ENCODE data around the gene JPH2. TPM values are rescaled to one million over a fixed set of nuclear protein-coding genes. Genes with fewer than 3 reads are reported as not detected.
A peak's percentile ranks its signal among the peaks of the same experiment; 100 is the strongest.
"Not testable (repeated sequence)": the region's sequence is repeated elsewhere in the genome, so short reads cannot be mapped to it uniquely, and the experiment has no call there.

Gene JPH2
- total RNA-seq, 1 experiment from 2014 or later: 15.8 TPM

- H3K27me3 ChIP-seq (ENCODE audit: low read length): no peaks in the 10 kb centered on the region
- no peaks in the 10 kb centered on the region for H3F3A ChIP-seq (ENCODE audit: low read length, unreplicated experiment)
- H3K9me2 ChIP-seq (replicated peaks; ENCODE audit: low read length): no peaks in the 10 kb centered on the region
- H3K9me3 ChIP-seq (ENCODE audit: low read length): no peaks in the 10 kb centered on the region
- no peak overlapping the region for H3K4me3 ChIP-seq (ENCODE audit: low read length)
- BruUV-seq (replicated peaks): no TSS peak
- POLR2A ChIA-PET (ENCODE audit: unreplicated experiment): no interaction called here
- DNase-seq (no peak), ATAC-seq (no peak)
- H3K9ac ChIP-seq (ENCODE audit: low read length): no peak overlapping the region
- H3K36me3 ChIP-seq (ENCODE audit: low read depth, low read length): no peaks in the 10 kb centered on the region
- H2AFZ ChIP-seq (ENCODE audit: low read length): no peak overlapping the region
- intact Hi-C loops (cut with micrococcal nuclease): no loop called here
- H3K4me2 ChIP-seq (ENCODE audit: low read length): no peak overlapping the region
- H3K79me2 ChIP-seq (ENCODE audit: low read length): no peaks in the 10 kb centered on the region
- H4K20me1 ChIP-seq (ENCODE audit: low read length): no peaks in the 10 kb centered on the region
- H3K4me1 ChIP-seq (ENCODE audit: insufficient read depth, low read length): no peaks in the 10 kb centered on the region
- CTCF ChIA-PET: no interaction called here
- no peak overlapping the region for H3K27ac ChIP-seq (ENCODE audit: low read length)
- TF ChIP-seq EZH2 (IDR thresholded peaks at IDR 0.05; ENCODE audit: low read length, unreplicated experiment) (no peak), CTCF (conservative IDR thresholded peaks at IDR 0.05; ENCODE audit: low read depth, low read length) (no peak), EZH2phosphoT487 (IDR thresholded peaks at IDR 0.05; ENCODE audit: borderline replicate concordance, low read length) (no peak)
Observed at GRCh38 chr20:44133424-44133823, 53.6 kb downstream of the JPH2 start.

- H3K27me3 ChIP-seq (ENCODE audit: low read length): no peaks in the 10 kb centered on the region
- ATAC-seq (no peak), DNase-seq (no peak)
- no peaks in the 10 kb centered on the region for H4K20me1 ChIP-seq (ENCODE audit: low read length)
- no peak overlapping the region for H2AFZ ChIP-seq (ENCODE audit: low read length)
- no peak overlapping the region for H3K4me2 ChIP-seq (ENCODE audit: low read length)
- H3K9me3 ChIP-seq (ENCODE audit: low read length): no peaks in the 10 kb centered on the region
- no peaks in the 10 kb centered on the region for H3K4me1 ChIP-seq (ENCODE audit: insufficient read depth, low read length)
- no peaks in the 10 kb centered on the region for H3K79me2 ChIP-seq (ENCODE audit: low read length)
- intact Hi-C loops (cut with micrococcal nuclease): no loop called here
- BruUV-seq (replicated peaks): no TSS peak
- no peak overlapping the region for H3K9ac ChIP-seq (ENCODE audit: low read length)
- CTCF ChIA-PET: no interaction called here
- no peak overlapping the region for H3K4me3 ChIP-seq (ENCODE audit: low read length)
- H3F3A ChIP-seq (ENCODE audit: low read length, unreplicated experiment): no peaks in the 10 kb centered on the region
- no peak overlapping the region for H3K27ac ChIP-seq (ENCODE audit: low read length)
- POLR2A ChIA-PET (ENCODE audit: unreplicated experiment): no interaction called here
- H3K36me3 ChIP-seq (ENCODE audit: low read depth, low read length): no peaks in the 10 kb centered on the region
- no peaks in the 10 kb centered on the region for H3K9me2 ChIP-seq (replicated peaks; ENCODE audit: low read length)
- TF ChIP-seq CTCF (conservative IDR thresholded peaks at IDR 0.05; ENCODE audit: low read depth, low read length) (no peak), EZH2 (IDR thresholded peaks at IDR 0.05; ENCODE audit: low read length, unreplicated experiment) (no peak), EZH2phosphoT487 (IDR thresholded peaks at IDR 0.05; ENCODE audit: borderline replicate concordance, low read length) (no peak)
Observed at GRCh38 chr20:44131704-44132103, 55.3 kb downstream of the JPH2 start.

GRCh38 chr20:44129911-44130718 lies 56.9 kb downstream of the JPH2 start:
- no peaks in the 10 kb centered on the region for H3K4me1 ChIP-seq (ENCODE audit: insufficient read depth, low read length)
- no peaks in the 10 kb centered on the region for H3K36me3 ChIP-seq (ENCODE audit: low read depth, low read length)
- no peaks in the 10 kb centered on the region for H3K79me2 ChIP-seq (ENCODE audit: low read length)
- no peaks in the 10 kb centered on the region for H3K27me3 ChIP-seq (ENCODE audit: low read length)
- H3K4me3 ChIP-seq (ENCODE audit: low read length): no peak overlapping the region
- no peaks in the 10 kb centered on the region for H3K9me3 ChIP-seq (ENCODE audit: low read length)
- no peak overlapping the region for H3K27ac ChIP-seq (ENCODE audit: low read length)
- no peaks in the 10 kb centered on the region for H4K20me1 ChIP-seq (ENCODE audit: low read length)
- ATAC-seq (no peak), DNase-seq (peak; percentile 17)
- intact Hi-C loops (cut with micrococcal nuclease): no loop called here
- ChIA-PET CTCF (no interaction called here), POLR2A (ENCODE audit: unreplicated experiment) (no interaction called here)
- TF ChIP-seq CTCF (conservative IDR thresholded peaks at IDR 0.05; ENCODE audit: low read depth, low read length) (no peak), EZH2 (IDR thresholded peaks at IDR 0.05; ENCODE audit: low read length, unreplicated experiment) (no peak), EZH2phosphoT487 (IDR thresholded peaks at IDR 0.05; ENCODE audit: borderline replicate concordance, low read length) (no peak)
- H3K4me2 ChIP-seq (ENCODE audit: low read length): no peak overlapping the region
- BruUV-seq (replicated peaks): no TSS peak
- H3K9ac ChIP-seq (ENCODE audit: low read length): no peak overlapping the region
- no peaks in the 10 kb centered on the region for H3F3A ChIP-seq (ENCODE audit: low read length, unreplicated experiment)
- no peaks in the 10 kb centered on the region for H3K9me2 ChIP-seq (replicated peaks; ENCODE audit: low read length)
- no peak overlapping the region for H2AFZ ChIP-seq (ENCODE audit: low read length)

GRCh38 chr20:44129300-44129699 lies 57.7 kb downstream of the JPH2 start:
- CTCF ChIA-PET; H3K36me3 ChIP-seq (ENCODE audit: low read depth, low read length); H3K9me3 ChIP-seq (ENCODE audit: low read length); H3K4me1 ChIP-seq (ENCODE audit: insufficient read depth, low read length); H3K9ac ChIP-seq (ENCODE audit: low read length); POLR2A ChIA-PET (ENCODE audit: unreplicated experiment); intact Hi-C loops (cut with micrococcal nuclease); BruUV-seq (replicated peaks); H3K79me2 ChIP-seq (ENCODE audit: low read length); H3F3A ChIP-seq (ENCODE audit: low read length, unreplicated experiment); H4K20me1 ChIP-seq (ENCODE audit: low read length); DNase-seq; H3K4me2 ChIP-seq (ENCODE audit: low read length); H3K9me2 ChIP-seq (replicated peaks; ENCODE audit: low read length); ATAC-seq; H2AFZ ChIP-seq (ENCODE audit: low read length); H3K27ac ChIP-seq (ENCODE audit: low read length); H3K4me3 ChIP-seq (ENCODE audit: low read length); H3K27me3 ChIP-seq (ENCODE audit: low read length): not testable (repeated sequence)

All from PC-3 (cell line).